Pancreas (tissue), 10 donors: ENCODE data around the gene MAD1L1. TPM values are rescaled to one million over a fixed set of nuclear protein-coding genes. Genes with fewer than 3 reads are reported as not detected.

Experiments
- ATAC-seq, 4 donors: fragments of 200-7000 bp; cut with Tn5 transposase; one replicate each; pipeline versions ENCODE4 v1.8.0 to v1.9.1; 2020; ENCODE audit warnings: mild to moderate bottlenecking in 4 of 4, moderate library complexity in 4 of 4
- DNase-seq, 6 donors: peaks; one replicate each; pipeline ENCODE4 v3.0.0-alpha.2; 2020
- FAIRE-seq: peaks from 2 replicates; lab custom pipeline; 2012; peaks lifted over from hg19 to GRCh38; lab: Jason Lieb, UNC
- H3K27ac ChIP-seq, 4 donors: fragments of 200-600 bp; sonication (generic); 1 replicate in 3 of 4; 2 replicates in 1 of 4; pipeline versions ENCODE4 v1.5.0 to v1.8.0; 2020
- H3K27me3 ChIP-seq, 4 donors: fragments of 200-600 bp; one replicate each; pipeline ENCODE4 v1.8.0; 2021
- H3K36me3 ChIP-seq, 3 donors: fragments of 200-600 bp; sonication (generic) in 1 of 3; one replicate each; pipeline versions ENCODE4 v1.5.0 to v1.8.0; 2020 to 2021
- H3K4me1 ChIP-seq, 3 donors: fragments of 200-600 bp; one replicate each; pipeline ENCODE4 v1.8.0; 2021
- H3K4me3 ChIP-seq, 4 donors: fragments of 200-600 bp; sonication (generic) in 2 of 4; one replicate each; pipeline versions ENCODE4 v1.5.0 to v1.8.0; 2020 to 2021
- H3K9me3 ChIP-seq, 4 donors: fragments of 200-600 bp; one replicate each; pipeline ENCODE4 v1.8.0; 2021
- CTCF ChIP-seq, 4 donors: fragments of 200-600 bp; sonication (generic) in 3 of 4; IDR thresholded peaks; one replicate each; pipeline versions ENCODE4 v1.5.0 to v1.8.0; 2021; ENCODE audit warnings: antibody characterized with exemption in 4 of 4
- WGBS, 2 donors: extraction: QIAGEN DNeasy Blood & Tissue Kit; methylation state at CpG; one replicate each; pipeline ENCODE4 v1.1.7; 2013; 5-methylcytosine and 5-hydroxymethylcytosine counted together
- intact Hi-C, 3 donors: fragments of 100-400 bp; cut with DNase I; formaldehyde crosslinking; loops; one replicate each; pipeline versions ENCODE4 v1.11.1 to v1.14.2; 2022
- polyA plus RNA-seq, 2 donors: library from polyadenylated mRNA; stranded (reverse); fragments of 200-250 nt; gene quantifications; one replicate each; pipeline ENCODE4 v1.2.3, GENCODE V29; 2013
- total RNA-seq, 6 donors: library from RNA; stranded (reverse); fragmentation: NEBNext Ultra II Directional in 4 of 6; extraction: Animal tissue kit (Norgen Biotek cat#: 25700) in 4 of 6; gene quantifications; one replicate each; pipeline versions ENCODE4 v1.2.1 to v1.2.4, GENCODE V29; 2021 to 2023
- donor health status: healthy with polysubstance abuse.
- donor health status: DM: no; HTN: no; CAD: no; lungs with moderate emphysema.
- donor health status: DM: no; HTN: no; CAD: no.
- donor health status: control.
- donor health status: control.
- donor health status: Bipolar disorder and iron deficiency.
- donor health status: DM: yes; HTN: yes; CAD: no.
- donor health status: DM: no; HTN: no; CAD: no.
- donor health status: DM: no; HTN: no; CAD: no.
- donor health status: DM: yes; HTN: yes; CAD: no.

Gene MAD1L1
- total and polyA plus RNA-seq, 8 donors = 9.8 to 28.2 (median 11.9) TPM

- Histone ChIP-seq H3K4me1 (no peaks in the 10 kb centered on the region), H3K9me3 (no peaks in the 10 kb centered on the region), H3K36me3 (no peaks in the 10 kb centered on the region), H3K27me3 (no peaks in the 10 kb centered on the region), H3K4me3 (no peak overlapping the region), H3K27ac (no peak overlapping the region)
- DNase-seq = peak in 3 of 6 donors; percentile 8 to 42 (median 27)
- intact Hi-C loops = no loop called here
- FAIRE-seq = no peak
- WGBS, 2 donors = 92% methylated on average over 43 of the region's 43 CpGs
- ATAC-seq = no peak
- no peak for TF ChIP-seq CTCF (IDR thresholded peaks at IDR 0.05)
Observed at GRCh38 chr7:1845536-1846311, 387.0 kb downstream of the MAD1L1 start.

GRCh38 chr7:1844951-1845390, 387.8 kb downstream of the MAD1L1 start:
- 90 to 94% methylated on average over 16 of the region's 16 CpGs for WGBS, 2 donors
- intact Hi-C loops = no loop called here
- Histone ChIP-seq H3K9me3 (no peaks in the 10 kb centered on the region), H3K36me3 (no peaks in the 10 kb centered on the region), H3K27ac (no peak overlapping the region), H3K4me1 (no peaks in the 10 kb centered on the region), H3K4me3 (no peak overlapping the region), H3K27me3 (no peaks in the 10 kb centered on the region)
- no peak for ATAC-seq
- peak in 3 of 6 donors; percentile 9 to 61 (median 9) for DNase-seq
- no peak for TF ChIP-seq CTCF (IDR thresholded peaks at IDR 0.05)
- FAIRE-seq = no peak

- no peaks in the 10 kb centered on the region for H3K9me3 ChIP-seq
- ATAC-seq (no peak), FAIRE-seq (no peak), DNase-seq (peak in 4 of 6 donors; percentile 10 to 62 (median 34))
- no peak for TF ChIP-seq CTCF (IDR thresholded peaks at IDR 0.05)
- H3K36me3 ChIP-seq = no peaks in the 10 kb centered on the region
- no peak overlapping the region for H3K4me3 ChIP-seq
- H3K4me1 ChIP-seq = no peaks in the 10 kb centered on the region
- intact Hi-C loops = no loop called here
- no peak overlapping the region for H3K27ac ChIP-seq
- H3K27me3 ChIP-seq = no peaks in the 10 kb centered on the region
- 88 to 90% methylated on average over 26 of the region's 26 CpGs for WGBS, 2 donors
Observed at GRCh38 chr7:1844336-1844950, 388.3 kb downstream of the MAD1L1 start.

GRCh38 chr7:1843921-1844335, 388.8 kb downstream of the MAD1L1 start:
- DNase-seq = peak in 2 of 6 donors; percentile 11 to 46
- no peak for ATAC-seq
- Histone ChIP-seq H3K4me1 (no peaks in the 10 kb centered on the region), H3K27me3 (no peaks in the 10 kb centered on the region), H3K4me3 (no peak overlapping the region), H3K27ac (no peak overlapping the region), H3K9me3 (no peaks in the 10 kb centered on the region), H3K36me3 (no peaks in the 10 kb centered on the region)
- WGBS, 2 donors = 82 to 86% methylated on average over 11 of the region's 11 CpGs
- no peak for FAIRE-seq
- intact Hi-C loops = no loop called here
- TF ChIP-seq CTCF (IDR thresholded peaks at IDR 0.05) = no peak
